LNCaP clone FGC (cell line): ENCODE results near the gene HOXA4.

Experiments used
- DNase-seq: peaks from one replicate; pipeline ENCODE4 v3.0.0-alpha.2; 2011; ENCODE audit warnings: low read depth
- H3K4me3 ChIP-seq: 2 replicates; pipeline ENCODE4 v1.5.1; 2011; ENCODE audit warnings: mild to moderate bottlenecking, low read depth, low read length, control low read depth
- TF ChIP-seq, protein P1 (sequence below): IDR thresholded peaks from 2 replicates; pipeline ENCODE4 v1.5.1; 2012; ENCODE audit warnings: mild to moderate bottlenecking; ENCODE audit not compliant: control insufficient read depth, insufficient read depth; ENCODE audit errors: extremely low read depth

The HOXA4 gene

DNA sequence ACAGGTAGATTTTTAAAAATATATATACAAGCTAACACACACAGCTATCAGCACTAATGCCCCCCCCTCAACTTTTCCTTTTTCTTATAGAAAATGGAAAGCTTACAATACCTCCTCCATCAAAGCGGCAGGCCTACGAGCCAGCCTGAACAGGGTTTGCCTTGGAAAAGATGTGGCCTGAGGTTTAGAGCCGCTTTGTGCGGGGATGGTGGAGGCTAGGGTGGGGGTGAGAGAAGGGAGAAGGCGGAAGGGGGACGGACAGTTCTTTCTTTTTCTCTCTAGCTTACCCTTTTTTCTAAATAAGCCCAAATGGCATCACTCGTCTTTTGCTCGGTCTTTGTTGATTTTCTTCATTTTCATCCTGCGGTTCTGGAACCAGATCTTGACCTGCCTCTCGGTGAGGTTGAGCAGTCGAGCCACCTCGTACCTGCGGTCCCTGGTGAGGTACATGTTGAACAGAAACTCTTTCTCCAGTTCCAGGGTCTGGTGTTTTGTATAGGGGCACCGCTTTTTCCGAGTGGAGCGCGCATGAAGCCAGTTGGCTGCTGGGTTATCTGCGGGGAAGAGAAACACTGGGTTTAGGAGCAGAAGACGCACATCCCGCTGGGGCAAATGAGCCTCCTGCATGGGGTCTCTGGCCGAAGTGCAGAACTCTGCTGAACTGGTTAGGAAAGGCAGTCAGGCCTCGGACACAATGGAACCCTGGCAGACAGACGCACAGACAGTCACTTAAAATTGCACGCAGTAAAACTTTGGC is 32.9 kb upstream of the HOXA4 start:
- no peak overlapping the region for H3K4me3 ChIP-seq
- DNase-seq, result no peak
- TF ChIP-seq, protein P1, sequence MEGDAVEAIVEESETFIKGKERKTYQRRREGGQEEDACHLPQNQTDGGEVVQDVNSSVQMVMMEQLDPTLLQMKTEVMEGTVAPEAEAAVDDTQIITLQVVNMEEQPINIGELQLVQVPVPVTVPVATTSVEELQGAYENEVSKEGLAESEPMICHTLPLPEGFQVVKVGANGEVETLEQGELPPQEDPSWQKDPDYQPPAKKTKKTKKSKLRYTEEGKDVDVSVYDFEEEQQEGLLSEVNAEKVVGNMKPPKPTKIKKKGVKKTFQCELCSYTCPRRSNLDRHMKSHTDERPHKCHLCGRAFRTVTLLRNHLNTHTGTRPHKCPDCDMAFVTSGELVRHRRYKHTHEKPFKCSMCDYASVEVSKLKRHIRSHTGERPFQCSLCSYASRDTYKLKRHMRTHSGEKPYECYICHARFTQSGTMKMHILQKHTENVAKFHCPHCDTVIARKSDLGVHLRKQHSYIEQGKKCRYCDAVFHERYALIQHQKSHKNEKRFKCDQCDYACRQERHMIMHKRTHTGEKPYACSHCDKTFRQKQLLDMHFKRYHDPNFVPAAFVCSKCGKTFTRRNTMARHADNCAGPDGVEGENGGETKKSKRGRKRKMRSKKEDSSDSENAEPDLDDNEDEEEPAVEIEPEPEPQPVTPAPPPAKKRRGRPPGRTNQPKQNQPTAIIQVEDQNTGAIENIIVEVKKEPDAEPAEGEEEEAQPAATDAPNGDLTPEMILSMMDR, result no peak

DNA sequence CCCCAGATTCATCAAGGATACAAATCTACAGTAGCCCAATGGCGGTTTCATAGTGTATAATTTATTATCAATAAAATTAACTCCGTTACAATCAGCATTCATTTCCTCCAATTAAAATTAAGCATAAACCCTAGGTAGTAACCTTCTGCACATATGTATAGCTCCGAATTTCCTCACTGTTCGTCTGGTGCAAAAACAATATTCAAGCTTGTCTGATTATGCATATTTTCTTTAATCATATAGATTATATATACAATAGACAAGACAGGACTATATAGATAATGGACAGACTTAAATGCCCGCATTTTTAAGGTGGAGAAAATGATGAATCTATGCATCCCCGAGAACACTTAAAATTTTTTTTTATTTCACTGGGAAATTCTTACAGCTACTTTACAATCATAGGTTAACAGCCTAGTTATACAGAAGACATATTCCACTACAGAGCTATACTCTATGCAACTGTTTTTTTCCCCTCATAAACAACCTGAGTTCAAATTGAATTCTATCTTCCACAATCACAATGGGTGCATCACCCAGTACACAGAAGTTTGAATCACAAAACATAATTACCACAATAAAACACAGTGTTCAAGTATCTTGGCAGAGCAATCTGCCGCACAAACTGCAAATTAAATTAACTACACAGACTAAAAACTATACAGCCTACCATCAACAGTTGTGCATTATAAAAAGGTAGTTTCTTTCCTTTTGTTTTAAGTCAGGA is 32.2 kb upstream of the HOXA4 start:
- TF ChIP-seq, protein P1, result no peak
- DNase-seq, result no peak
- no peak overlapping the region for H3K4me3 ChIP-seq

GRCh38 chr7:27161721-27162560 is 31.4 kb upstream of the HOXA4 start:
- H3K4me3 ChIP-seq, result no peak overlapping the region
- TF ChIP-seq, protein P1, result no peak
- DNase-seq, result no peak

DNA sequence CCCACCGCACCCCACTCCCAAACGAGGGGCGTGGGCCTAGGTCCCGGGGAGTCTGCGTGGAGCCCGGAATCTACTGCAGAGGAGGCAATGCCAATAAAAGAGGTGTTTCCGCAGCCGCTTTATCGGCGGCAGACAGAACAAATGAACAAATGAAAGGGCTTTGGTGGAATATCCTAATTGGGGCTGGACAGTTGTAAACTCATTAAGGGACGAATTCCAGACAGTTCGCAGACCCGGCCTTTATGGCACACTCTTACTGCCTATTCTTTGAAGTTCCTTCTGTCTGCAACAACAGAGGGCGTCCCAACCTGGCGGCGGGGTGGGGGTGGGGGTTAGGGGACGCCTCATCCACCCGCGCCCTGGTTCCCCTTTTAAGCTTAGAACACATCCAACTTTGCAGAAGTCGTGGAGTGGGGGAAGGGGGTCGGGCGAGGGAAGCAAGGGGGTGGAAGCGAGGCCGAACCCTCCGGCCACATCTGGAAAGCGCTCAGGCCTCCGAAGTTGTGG is 30.7 kb upstream of the HOXA4 start:
- DNase-seq, result no peak
- TF ChIP-seq, protein P1, result no peak
- H3K4me3 ChIP-seq, result peak overlapping the region; percentile 49

- DNase-seq, result no peak
- H3K4me3 ChIP-seq, result peak overlapping the region; percentile 49
- TF ChIP-seq, protein P1, result peak; percentile 98
Observed at GRCh38 chr7:27160546-27161213, 30.1 kb upstream of the HOXA4 start.

DNA sequence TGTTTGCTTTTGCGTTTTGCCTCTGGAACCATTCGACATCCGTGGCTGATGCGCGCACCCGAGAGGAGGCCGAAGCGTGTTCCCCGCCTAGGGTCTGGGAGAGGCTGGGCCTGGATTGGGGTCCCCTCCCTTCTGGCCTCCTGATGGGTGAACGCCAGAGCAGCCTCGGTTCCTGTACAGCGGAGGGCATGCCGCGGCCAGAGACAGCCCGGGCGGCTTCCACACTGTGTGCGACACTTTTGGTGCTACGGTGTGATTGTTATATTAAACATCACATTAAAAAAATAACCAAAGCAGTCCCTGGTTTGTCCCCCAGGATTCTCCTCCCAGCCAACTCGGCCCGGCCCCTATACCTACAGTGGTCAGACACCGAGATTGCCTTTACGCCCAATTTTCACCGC is 29.6 kb upstream of the HOXA4 start:
- H3K4me3 ChIP-seq, result no peak overlapping the region
- DNase-seq, result no peak
- TF ChIP-seq, protein P1, result no peak
